GDM1 (cell line): Measurements from ENCODE around the gene ALDH1A1.

Experiments used
- DNase-seq: peaks from one replicate; lab custom pipeline; 2025; lab: John Stamatoyannopoulos, UW

The ALDH1A1 gene

DNA sequence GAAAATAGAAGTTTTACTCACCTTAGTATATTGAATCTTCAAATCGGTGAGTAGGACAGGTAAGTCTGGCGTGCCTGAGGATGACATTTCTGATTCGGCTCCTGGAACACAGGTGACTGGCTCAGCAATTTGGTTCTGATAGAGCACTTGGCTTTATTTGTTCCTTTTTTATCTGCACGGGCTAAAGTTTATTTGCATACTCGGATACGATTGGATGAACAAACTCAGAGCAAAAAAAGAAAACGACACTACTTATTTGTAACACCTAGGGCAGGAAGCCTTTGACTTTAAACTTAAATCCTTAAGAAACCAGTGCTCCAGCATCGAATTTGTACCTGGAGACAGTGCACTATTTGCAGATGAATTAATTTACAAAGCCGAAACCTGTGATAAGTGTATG, at the start of gene ALDH1A1:
ALDH1A1 (minus strand) TSS at position 140 of the 400 bp plus-strand sequence; CDS start at position 87, 53 bp downstream.
- DNase-seq, result peak; percentile 27

DNA sequence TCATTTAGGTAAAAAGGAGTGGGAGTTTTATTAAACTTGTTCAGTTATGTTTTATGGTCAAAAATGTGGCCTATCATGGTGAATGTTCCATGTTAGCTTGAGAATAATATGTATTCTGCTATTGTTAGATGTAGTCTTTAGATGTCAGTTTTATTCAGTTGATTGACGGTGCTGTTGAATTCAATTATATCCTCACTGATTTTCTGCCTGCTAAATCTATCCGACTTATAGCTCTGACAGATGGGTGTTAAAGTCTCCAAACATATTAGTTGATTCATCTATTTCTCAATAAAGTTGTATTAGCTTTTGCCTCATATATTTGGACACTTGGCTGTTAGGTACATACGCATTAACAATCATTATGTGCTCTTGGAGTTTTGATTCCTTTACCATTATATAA, 49.0 kb upstream of the ALDH1A1 start:
- DNase-seq, result no peak

DNA sequence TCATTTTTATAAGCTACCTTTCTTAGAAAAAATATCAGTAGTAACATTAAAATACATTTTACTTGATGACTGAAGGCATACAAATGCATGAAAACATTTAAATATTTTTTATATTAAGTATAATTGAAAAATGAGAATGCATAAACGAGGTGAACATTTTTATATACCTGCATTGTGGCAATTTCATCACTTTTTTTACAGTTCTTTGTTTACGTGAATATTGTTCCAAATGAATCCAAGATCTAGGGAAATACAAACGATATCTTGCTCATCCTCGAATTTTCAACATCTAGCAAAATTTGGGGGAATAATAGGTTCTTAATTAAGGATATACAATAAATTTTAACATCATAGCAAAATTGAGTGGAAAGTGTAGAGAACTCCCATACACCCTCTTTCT, 45.5 kb upstream of the ALDH1A1 start:
- no peak for DNase-seq

DNA sequence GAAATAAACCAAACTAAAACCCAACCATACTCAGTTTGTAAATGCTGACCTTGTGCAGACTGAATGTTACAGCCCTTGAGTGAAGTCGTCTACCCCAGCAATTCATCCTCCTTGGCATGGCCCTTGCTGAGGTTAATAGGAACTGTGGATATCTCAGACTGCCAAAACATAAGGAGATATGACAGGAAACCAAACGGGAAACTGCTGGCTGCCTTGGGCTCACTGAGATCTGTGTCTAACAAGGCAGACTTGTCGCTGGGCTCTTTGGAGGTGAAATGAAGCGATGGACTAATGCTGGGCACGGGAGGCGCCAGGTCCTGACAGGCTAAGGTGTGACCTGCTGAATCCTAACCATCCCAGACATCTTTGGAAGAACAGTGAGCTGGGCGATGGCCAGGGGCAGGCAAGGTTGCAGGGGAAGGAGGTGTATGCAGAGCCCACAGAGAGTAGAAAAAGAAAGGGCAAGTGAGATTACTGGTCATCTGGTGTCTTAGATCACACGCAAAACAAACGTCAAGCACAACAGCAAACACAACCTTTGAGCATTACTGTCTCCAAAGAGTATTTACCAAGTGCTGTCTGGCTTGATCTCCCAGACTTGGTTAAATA, 44.6 kb upstream of the ALDH1A1 start:
- peak; percentile 87 for DNase-seq

GRCh38 chr9:72996684-72997314, 43.9 kb upstream of the ALDH1A1 start:
- no peak for DNase-seq

DNA sequence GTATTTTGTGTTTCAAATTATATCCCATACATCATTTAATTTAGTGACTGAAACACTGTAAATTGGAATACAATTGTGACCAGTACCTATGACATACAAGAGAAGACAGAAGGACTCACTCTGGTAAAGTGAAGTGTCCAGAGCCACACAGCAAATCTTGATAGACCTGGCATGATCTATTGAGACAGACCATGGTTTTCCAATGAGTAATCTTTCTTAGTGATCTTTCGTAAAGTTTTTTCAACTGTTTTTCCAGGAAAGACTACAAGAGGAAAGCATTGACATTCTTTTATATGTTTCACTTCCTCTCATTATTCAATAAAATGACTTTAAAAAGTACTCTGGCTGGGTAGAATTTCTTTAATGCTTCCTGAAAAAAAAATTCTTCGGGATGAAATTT, 43.3 kb upstream of the ALDH1A1 start:
- DNase-seq, result no peak

DNA sequence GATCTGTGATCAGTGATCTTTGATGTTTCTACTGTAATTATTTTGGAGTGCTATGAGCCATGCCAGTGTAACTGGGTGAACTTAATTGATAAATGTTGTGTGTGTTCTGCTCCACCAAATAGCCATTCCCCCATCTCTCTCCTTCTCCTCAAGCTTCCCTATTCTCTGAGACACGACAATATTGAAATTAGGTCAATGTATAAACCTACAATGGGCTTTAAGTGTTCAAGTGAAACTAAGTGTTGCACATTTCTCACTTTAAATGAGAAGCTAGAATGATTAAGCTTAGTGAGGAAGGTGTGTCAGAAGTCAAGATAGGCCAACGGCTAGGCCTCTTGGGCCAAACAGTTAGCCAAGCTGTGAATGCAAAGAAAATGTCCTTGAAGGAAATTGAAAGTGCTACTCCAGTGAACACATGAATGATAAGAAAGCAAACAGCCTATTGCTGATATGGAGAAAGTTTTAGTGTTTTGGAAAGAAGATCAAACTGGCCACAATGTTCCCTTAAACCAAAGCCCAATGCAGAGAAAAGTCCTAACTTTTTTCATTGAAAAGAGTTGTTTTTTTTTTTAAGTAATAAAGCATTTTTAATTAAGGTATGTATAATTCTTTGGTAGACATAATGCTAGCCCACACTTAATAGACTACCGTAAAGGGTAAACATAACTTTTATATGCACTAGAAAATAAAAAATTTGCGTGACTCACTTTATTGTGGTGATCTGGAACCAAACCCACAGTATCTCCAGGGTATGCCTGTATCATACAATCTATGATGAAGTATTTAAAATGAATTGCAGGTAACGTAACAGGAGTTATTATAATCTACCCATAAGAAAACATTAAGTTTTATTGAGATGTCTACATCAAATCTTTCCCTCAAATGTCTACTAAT, 42.5 kb upstream of the ALDH1A1 start:
- no peak for DNase-seq

- DNase-seq, result no peak
Measured at GRCh38 chr9:72991772-72992171, 38.9 kb upstream of the ALDH1A1 start.

DNA sequence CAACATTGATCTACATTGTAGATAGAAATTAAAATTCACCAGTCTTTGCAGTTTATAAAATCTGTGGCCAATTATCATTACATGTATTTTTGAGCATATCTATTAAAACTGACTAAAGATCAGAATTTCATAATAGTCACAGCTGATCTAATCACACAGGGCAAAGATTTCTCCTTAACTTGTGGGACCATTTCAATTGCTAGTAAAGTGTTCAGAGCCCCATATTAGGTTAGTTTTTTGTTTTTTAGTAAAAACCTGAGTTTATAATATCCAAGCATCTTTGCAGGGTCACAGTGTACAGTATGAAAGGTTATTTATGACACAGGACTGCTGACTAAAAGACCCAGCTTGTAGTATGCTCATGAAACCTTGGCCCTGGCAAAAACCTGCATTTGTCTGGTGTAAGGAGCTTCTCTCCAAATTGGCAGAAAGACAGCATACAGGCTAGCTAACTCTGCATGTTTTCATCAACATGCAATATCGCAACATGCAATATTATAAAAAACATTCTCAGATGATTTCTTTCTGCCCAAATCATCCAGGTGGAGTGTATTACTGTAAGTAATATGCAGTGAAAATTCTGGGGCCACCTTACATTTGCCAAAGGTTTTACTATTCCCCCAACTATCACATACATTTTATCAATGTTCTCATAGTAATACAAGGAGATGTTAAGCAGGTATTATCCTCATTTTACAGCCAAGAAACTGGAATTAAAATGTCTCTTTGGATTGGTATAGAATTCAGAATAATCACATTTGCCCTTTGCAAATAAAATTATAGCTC, 37.7 kb upstream of the ALDH1A1 start:
- no peak for DNase-seq

GRCh38 chr9:72986522-72987116, 33.8 kb upstream of the ALDH1A1 start:
- no peak for DNase-seq

- DNase-seq, result no peak
Measured at GRCh38 chr9:72985746-72986145, 32.9 kb upstream of the ALDH1A1 start.

DNA sequence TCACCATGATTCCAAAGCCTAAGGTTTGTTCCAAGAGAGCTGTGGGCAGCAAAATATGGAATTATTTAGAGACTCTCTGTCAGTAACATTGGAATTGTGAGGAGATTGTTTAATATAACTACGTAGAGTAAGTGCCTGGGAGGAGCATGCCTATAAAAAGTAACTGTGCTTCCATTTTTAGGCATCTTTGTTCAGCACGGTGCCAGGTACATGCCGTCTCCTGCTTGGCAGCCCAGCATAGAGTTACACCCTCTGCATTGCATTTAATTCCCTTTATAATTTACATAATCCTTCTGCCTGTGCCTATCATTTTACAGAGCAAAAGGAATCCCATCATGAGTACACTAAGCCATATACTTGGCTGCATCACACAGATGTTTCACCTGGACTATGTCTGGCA, 32.1 kb upstream of the ALDH1A1 start:
- DNase-seq, result no peak

GRCh38 chr9:72984226-72984947, 31.5 kb upstream of the ALDH1A1 start:
- DNase-seq, result no peak

- no peak for DNase-seq
Measured at GRCh38 chr9:72983512-72984225, 30.8 kb upstream of the ALDH1A1 start.

GRCh38 chr9:72983056-72983455, 30.2 kb upstream of the ALDH1A1 start:
- no peak for DNase-seq

DNA sequence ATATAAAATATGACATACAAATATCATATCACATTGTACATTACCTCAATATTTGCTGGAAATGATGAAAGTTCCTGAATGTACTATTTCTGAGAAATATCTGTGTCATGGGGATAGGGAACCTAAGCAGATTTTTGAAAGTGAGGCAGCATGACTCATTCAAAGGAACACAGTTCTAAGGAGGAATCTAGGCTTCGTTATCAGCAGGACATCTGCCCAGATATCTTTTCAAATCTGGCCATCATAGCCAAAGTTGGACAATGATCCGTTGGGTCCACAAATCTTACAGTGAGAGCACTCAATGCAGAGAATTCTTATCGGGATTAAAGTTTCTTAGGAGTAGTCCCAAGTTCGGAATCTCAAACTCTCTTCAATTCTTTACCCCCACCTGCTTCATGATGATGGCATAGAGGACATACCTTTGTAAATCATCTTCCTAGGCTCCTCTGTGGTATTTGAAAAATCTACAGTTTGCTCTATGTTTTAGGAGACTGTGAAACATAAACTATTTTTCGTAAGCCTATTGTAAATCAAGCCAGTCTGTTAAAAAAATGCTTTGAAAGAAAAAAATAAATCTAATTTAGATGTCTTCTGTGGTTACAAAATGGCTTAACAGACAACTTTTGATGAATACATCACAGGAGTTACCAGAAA, 29.4 kb upstream of the ALDH1A1 start:
- DNase-seq, result no peak

DNA sequence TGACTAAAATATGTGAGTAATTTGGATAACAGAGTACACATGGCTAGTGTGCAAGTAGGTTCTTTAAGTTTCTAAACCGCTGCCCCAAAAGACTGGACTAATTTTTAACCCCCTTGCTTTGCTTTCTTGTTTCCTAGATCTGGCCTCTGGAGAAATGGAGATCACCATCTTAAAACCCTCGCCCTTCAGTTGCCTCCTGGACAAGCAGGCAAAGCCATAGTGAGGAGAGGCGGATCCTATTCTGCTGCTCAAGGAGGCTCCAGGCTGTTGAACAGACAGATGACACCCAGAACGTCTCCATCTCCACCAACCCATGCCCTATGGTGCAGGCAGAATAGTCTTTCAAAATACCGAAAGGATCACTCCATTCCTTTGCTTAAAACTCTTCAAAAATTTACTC, 28.6 kb upstream of the ALDH1A1 start:
- DNase-seq, result no peak

GRCh38 chr9:72980600-72981265, 27.9 kb upstream of the ALDH1A1 start:
- DNase-seq, result no peak

DNA sequence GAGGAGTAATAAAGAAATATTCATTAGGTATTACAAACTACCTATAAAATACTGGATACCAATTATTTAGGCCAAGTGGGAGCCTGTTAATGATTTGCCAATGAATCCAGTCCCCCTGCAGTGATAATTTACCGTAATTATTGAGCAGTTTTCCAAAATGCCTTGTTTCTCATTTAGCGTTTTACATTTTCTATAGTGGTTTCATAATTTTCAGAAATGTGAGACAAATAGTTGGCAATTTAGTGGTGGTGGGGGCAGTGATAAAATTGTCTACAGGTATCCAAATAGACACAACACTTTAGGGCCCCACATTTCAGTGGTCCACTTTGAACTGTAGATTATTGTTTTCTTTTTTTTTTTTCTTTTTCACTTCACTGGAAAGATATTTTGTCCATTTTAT, 27.3 kb upstream of the ALDH1A1 start:
- DNase-seq, result no peak
